Spinal cord (tissue), 10 donors: Measurements from ENCODE around the gene C6orf15. TPM values are rescaled to one million over a fixed set of nuclear protein-coding genes. Genes with fewer than 3 reads are reported as not detected.

Experiments used
- DNase-seq, 6 donors: peaks; one replicate each; pipeline versions ENCODE4 v3.0.0 to v3.0.0-alpha.2; 2013 to 2015; ENCODE audit warnings: low spot score in 6 of 6, low read depth in 4 of 6
- H3K27ac ChIP-seq: one replicate; pipeline ENCODE4 v1.5.1; 2013; ENCODE audit warnings: low read depth, low read length, control low read depth
- H3K27me3 ChIP-seq: one replicate; pipeline ENCODE4 v1.6.1; 2013; ENCODE audit warnings: low read length; ENCODE audit not compliant: control insufficient read depth, insufficient read depth
- H3K36me3 ChIP-seq: one replicate; pipeline ENCODE4 v1.6.1; 2013; ENCODE audit warnings: low read length; ENCODE audit not compliant: control insufficient read depth, insufficient read depth
- H3K4me1 ChIP-seq: one replicate; pipeline ENCODE4 v1.6.1; 2013; ENCODE audit warnings: low read length; ENCODE audit not compliant: control insufficient read depth, insufficient read depth
- H3K4me3 ChIP-seq: one replicate; pipeline ENCODE4 v1.5.1; 2013; ENCODE audit warnings: low read depth, low read length, control low read depth
- H3K9me3 ChIP-seq: one replicate; pipeline ENCODE4 v1.6.1; 2013; ENCODE audit warnings: low read length; ENCODE audit not compliant: control insufficient read depth, insufficient read depth
- WGBS: methylation state at CpG from one replicate; pipeline ENCODE4 v1.1.5; 2013; ENCODE audit warnings: missing lambda C conversion rate; ENCODE audit not compliant: insufficient coverage; 5-methylcytosine and 5-hydroxymethylcytosine counted together
- long read RNA-seq, 4 donors: transcript quantifications; one replicate each; lab custom pipeline, GENCODE V29; 2026
- polyA plus RNA-seq, 2 donors: library from polyadenylated mRNA; unstranded; fragments of 120-200 nt; gene quantifications; one replicate each; pipeline ENCODE4 v1.2.1, GENCODE V29; 2013; ENCODE audit not compliant: insufficient read length in 2 of 2
- total RNA-seq, 2 donors: library from RNA; depleted of rRNA in 1 of 2; stranded (reverse); fragments of 120-200 nt in 1 of 2; fragments of >200 nt in 1 of 2; gene quantifications; one replicate each; pipeline versions ENCODE4 v1.2.3 to v1.2.4, GENCODE V29; 2013 to 2014
- donor health status: healthy.

Gene C6orf15
- total RNA-seq (not detected), polyA plus RNA-seq (not detected)
- long read RNA-seq, donor 1 = 0 reads
- long read RNA-seq, donor 2 = 0 reads
- long read RNA-seq, donor 3 = 0 reads
- long read RNA-seq, donor 4 = 0 reads

GRCh38 chr6:31112478-31112877 lies at the start of gene C6orf15:
Gene C6orf15, minus strand, starts transcription at chr6:31112575. Its CDS starts 20 bp downstream, at chr6:31112555.
- H3K27me3 ChIP-seq = no peaks in the 10 kb centered on the region

GRCh38 chr6:31161216-31162126 lies 49.1 kb upstream of the C6orf15 start:
- H3K4me3 ChIP-seq = no peak overlapping the region
- no peaks in the 10 kb centered on the region for H3K27me3 ChIP-seq
- no peak overlapping the region for H3K27ac ChIP-seq
- peaks cover 13% of the 10 kb centered on the region for H3K36me3 ChIP-seq
- H3K4me1 ChIP-seq = peaks cover 22% of the 10 kb centered on the region
- no peaks in the 10 kb centered on the region for H3K9me3 ChIP-seq
- WGBS = 92% methylated on average over 19 of the region's 19 CpGs
- no peak for DNase-seq

More at GRCh38 chr6:31112478-31112877, at the start of gene C6orf15:
- peaks cover 19% of the 10 kb centered on the region for H3K4me1 ChIP-seq
- no peaks in the 10 kb centered on the region for H3K9me3 ChIP-seq
- WGBS = 100% methylated on average over 1 of the region's 5 CpGs
- H3K36me3 ChIP-seq = no peaks in the 10 kb centered on the region
- DNase-seq = no peak
- H3K4me3 ChIP-seq = no peak within 1 kb of the TSS
- H3K27ac ChIP-seq = no peak within 1 kb of the TSS

- Histone ChIP-seq H3K36me3 (peaks cover 21% of the 10 kb centered on the region), H3K4me1 (peaks cover 22% of the 10 kb centered on the region), H3K4me3 (peak overlapping the region; percentile 90), H3K9me3 (no peaks in the 10 kb centered on the region), H3K27ac (peak overlapping the region; percentile 54), H3K27me3 (no peaks in the 10 kb centered on the region)
- 12% methylated on average over 27 of the region's 35 CpGs for WGBS
- no peak for DNase-seq
These were observed 46.8 kb upstream of the C6orf15 start for GRCh38 chr6:31158863-31159855.

- peaks cover 22% of the 10 kb centered on the region for H3K4me1 ChIP-seq
- peak; percentile 97 to 100 (median 100) for DNase-seq
- no peaks in the 10 kb centered on the region for H3K9me3 ChIP-seq
- 0% methylated on average over 59 of the region's 65 CpGs for WGBS
- H3K4me3 ChIP-seq = peak within 1 kb of the TSS; percentile 90
- H3K27ac ChIP-seq = peak within 1 kb of the TSS; percentile 54
- H3K27me3 ChIP-seq = no peaks in the 10 kb centered on the region
- peaks cover 21% of the 10 kb centered on the region for H3K36me3 ChIP-seq
These were observed 45.9 kb upstream of the C6orf15 start, which contains the start of gene TCF19 for GRCh38 chr6:31158140-31158862. Gene TCF19, plus strand, starts transcription at chr6:31158589. Its CDS starts 881 bp downstream, at chr6:31159470.

GRCh38 chr6:31157513-31158139 lies 45.3 kb upstream of the C6orf15 start, which contains the start of gene CCHCR1:
Gene CCHCR1, minus strand, starts transcription at chr6:31157802. Its CDS starts 202 bp downstream, at chr6:31157600.
- Histone ChIP-seq H3K9me3 (no peaks in the 10 kb centered on the region), H3K27me3 (no peaks in the 10 kb centered on the region), H3K27ac (peak within 1 kb of the TSS; percentile 54), H3K4me1 (peaks cover 22% of the 10 kb centered on the region), H3K4me3 (peak within 1 kb of the TSS; percentile 90), H3K36me3 (peaks cover 26% of the 10 kb centered on the region)
- DNase-seq = peak in 1 of 6 donors; percentile 12
- WGBS = 6% methylated on average over 13 of the region's 14 CpGs

- peaks cover 17% of the 10 kb centered on the region for H3K4me1 ChIP-seq
- H3K4me3 ChIP-seq = no peak overlapping the region
- WGBS = 100% methylated on average over 5 of the region's 7 CpGs
These were observed 44.3 kb upstream of the C6orf15 start for GRCh38 chr6:31156641-31157040.

GRCh38 chr6:31154436-31154835 lies 42.1 kb upstream of the C6orf15 start:
- Histone ChIP-seq H3K9me3 (no peaks in the 10 kb centered on the region), H3K4me1 (peaks cover 15% of the 10 kb centered on the region), H3K27ac (no peak overlapping the region), H3K4me3 (no peak overlapping the region), H3K36me3 (peaks cover 32% of the 10 kb centered on the region), H3K27me3 (no peaks in the 10 kb centered on the region)
- WGBS = 95% methylated on average over 15 of the region's 15 CpGs
- DNase-seq = no peak

More at GRCh38 chr6:31156641-31157040, 44.3 kb upstream of the C6orf15 start:
- H3K27ac ChIP-seq = no peak overlapping the region
- no peak for DNase-seq
- H3K9me3 ChIP-seq = no peaks in the 10 kb centered on the region
- no peaks in the 10 kb centered on the region for H3K27me3 ChIP-seq
- peaks cover 17% of the 10 kb centered on the region for H3K36me3 ChIP-seq

GRCh38 chr6:31152781-31153180 lies 40.4 kb upstream of the C6orf15 start:
- no peak for DNase-seq
- WGBS = 91% methylated on average over 4 of the region's 7 CpGs
- Histone ChIP-seq H3K27me3 (no peaks in the 10 kb centered on the region), H3K36me3 (peaks cover 37% of the 10 kb centered on the region), H3K9me3 (no peaks in the 10 kb centered on the region), H3K4me1 (peaks cover 5% of the 10 kb centered on the region), H3K4me3 (no peak overlapping the region), H3K27ac (no peak overlapping the region)
